ENCODE data around the gene LELP1.

- TF ChIP-seq, protein P1, sequence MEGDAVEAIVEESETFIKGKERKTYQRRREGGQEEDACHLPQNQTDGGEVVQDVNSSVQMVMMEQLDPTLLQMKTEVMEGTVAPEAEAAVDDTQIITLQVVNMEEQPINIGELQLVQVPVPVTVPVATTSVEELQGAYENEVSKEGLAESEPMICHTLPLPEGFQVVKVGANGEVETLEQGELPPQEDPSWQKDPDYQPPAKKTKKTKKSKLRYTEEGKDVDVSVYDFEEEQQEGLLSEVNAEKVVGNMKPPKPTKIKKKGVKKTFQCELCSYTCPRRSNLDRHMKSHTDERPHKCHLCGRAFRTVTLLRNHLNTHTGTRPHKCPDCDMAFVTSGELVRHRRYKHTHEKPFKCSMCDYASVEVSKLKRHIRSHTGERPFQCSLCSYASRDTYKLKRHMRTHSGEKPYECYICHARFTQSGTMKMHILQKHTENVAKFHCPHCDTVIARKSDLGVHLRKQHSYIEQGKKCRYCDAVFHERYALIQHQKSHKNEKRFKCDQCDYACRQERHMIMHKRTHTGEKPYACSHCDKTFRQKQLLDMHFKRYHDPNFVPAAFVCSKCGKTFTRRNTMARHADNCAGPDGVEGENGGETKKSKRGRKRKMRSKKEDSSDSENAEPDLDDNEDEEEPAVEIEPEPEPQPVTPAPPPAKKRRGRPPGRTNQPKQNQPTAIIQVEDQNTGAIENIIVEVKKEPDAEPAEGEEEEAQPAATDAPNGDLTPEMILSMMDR (IDR thresholded peaks at IDR 0.05), result no peak
- no peak for TF ChIP-seq MXI1 (IDR thresholded peaks at IDR 0.05; ENCODE audit: low read depth, low read length)
- TF ChIP-seq FOXM1 (IDR thresholded peaks at IDR 0.05; ENCODE audit: low read depth), result no peak
- no peak for TF ChIP-seq TAF1 (IDR thresholded peaks at IDR 0.05; ENCODE audit: borderline replicate concordance, low read depth, low read length)
- TF ChIP-seq, protein P2, sequence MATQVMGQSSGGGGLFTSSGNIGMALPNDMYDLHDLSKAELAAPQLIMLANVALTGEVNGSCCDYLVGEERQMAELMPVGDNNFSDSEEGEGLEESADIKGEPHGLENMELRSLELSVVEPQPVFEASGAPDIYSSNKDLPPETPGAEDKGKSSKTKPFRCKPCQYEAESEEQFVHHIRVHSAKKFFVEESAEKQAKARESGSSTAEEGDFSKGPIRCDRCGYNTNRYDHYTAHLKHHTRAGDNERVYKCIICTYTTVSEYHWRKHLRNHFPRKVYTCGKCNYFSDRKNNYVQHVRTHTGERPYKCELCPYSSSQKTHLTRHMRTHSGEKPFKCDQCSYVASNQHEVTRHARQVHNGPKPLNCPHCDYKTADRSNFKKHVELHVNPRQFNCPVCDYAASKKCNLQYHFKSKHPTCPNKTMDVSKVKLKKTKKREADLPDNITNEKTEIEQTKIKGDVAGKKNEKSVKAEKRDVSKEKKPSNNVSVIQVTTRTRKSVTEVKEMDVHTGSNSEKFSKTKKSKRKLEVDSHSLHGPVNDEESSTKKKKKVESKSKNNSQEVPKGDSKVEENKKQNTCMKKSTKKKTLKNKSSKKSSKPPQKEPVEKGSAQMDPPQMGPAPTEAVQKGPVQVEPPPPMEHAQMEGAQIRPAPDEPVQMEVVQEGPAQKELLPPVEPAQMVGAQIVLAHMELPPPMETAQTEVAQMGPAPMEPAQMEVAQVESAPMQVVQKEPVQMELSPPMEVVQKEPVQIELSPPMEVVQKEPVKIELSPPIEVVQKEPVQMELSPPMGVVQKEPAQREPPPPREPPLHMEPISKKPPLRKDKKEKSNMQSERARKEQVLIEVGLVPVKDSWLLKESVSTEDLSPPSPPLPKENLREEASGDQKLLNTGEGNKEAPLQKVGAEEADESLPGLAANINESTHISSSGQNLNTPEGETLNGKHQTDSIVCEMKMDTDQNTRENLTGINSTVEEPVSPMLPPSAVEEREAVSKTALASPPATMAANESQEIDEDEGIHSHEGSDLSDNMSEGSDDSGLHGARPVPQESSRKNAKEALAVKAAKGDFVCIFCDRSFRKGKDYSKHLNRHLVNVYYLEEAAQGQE (IDR thresholded peaks at IDR 0.05; ENCODE audit: low read depth, low read length), result no peak
- no peak for TF ChIP-seq ZBTB33 (IDR thresholded peaks at IDR 0.05; ENCODE audit: borderline replicate concordance, low read depth)
- TF ChIP-seq RXRA (IDR thresholded peaks at IDR 0.05; ENCODE audit: borderline replicate concordance, low read depth), result no peak
Observed at GRCh38 chr1:153168686-153169085, 34.5 kb upstream of the LELP1 start.

Data from SK-N-SH (cell line).